MM.1S (cell line): Measurements from ENCODE around the gene IER2.

ENCODE experiments used
- DNase-seq: peaks from one replicate; pipeline ENCODE4 v3.0.0-alpha.2; 2015
- H2AFZ ChIP-seq: fragments of 300-600 bp; sonication (generic); 2 replicates; pipeline ENCODE4 v1.6.0; 2016; ENCODE audit warnings: antibody characterized with exemption, low read length
- H3F3A ChIP-seq: fragments of 300-600 bp; sonication (generic); 2 replicates; pipeline ENCODE4 v1.6.1; 2016; ENCODE audit warnings: mild to moderate bottlenecking, antibody characterized with exemption, low read length, moderate library complexity, mixed read lengths; ENCODE audit not compliant: insufficient read depth
- H3K27ac ChIP-seq: fragments of 300-600 bp; sonication (generic); 2 replicates; pipeline ENCODE4 v1.5.1; 2016; ENCODE audit warnings: mild to moderate bottlenecking, low read length
- H3K27me3 ChIP-seq: fragments of 300-600 bp; sonication (generic); replicated peaks from 2 replicates; pipeline ENCODE4 v1.6.0; 2016; ENCODE audit warnings: low read length; ENCODE audit not compliant: insufficient read depth
- H3K36me3 ChIP-seq: fragments of 300-600 bp; sonication (generic); replicated peaks from 2 replicates; pipeline ENCODE4 v1.6.1; 2016; ENCODE audit warnings: mild to moderate bottlenecking, low read length, mixed read lengths; ENCODE audit not compliant: insufficient read depth
- H3K4me1 ChIP-seq: fragments of 300-600 bp; sonication (generic); 2 replicates; pipeline ENCODE4 v1.6.1; 2016; ENCODE audit warnings: low read length, mixed read lengths
- H3K4me2 ChIP-seq: fragments of 300-600 bp; sonication (generic); 2 replicates; pipeline ENCODE4 v1.6.0; 2016; ENCODE audit warnings: low read depth, low read length
- H3K4me3 ChIP-seq: fragments of 300-600 bp; sonication (generic); 2 replicates; pipeline ENCODE4 v1.5.1; 2016; ENCODE audit warnings: low read length, mixed read lengths
- H3K79me2 ChIP-seq: fragments of 300-600 bp; sonication (generic); 2 replicates; pipeline ENCODE4 v1.6.1; 2016; ENCODE audit warnings: mixed run types, low read length, mixed read lengths
- H3K9ac ChIP-seq: fragments of 300-600 bp; sonication (generic); 2 replicates; pipeline ENCODE4 v1.6.1; 2016; ENCODE audit warnings: low read length, mixed read lengths
- H3K9me2 ChIP-seq: fragments of 300-600 bp; sonication (generic); replicated peaks from 2 replicates; pipeline ENCODE4 v1.6.1; 2016; ENCODE audit warnings: mild to moderate bottlenecking, low read length, mixed read lengths; ENCODE audit not compliant: insufficient read depth
- H3K9me3 ChIP-seq: fragments of 300-600 bp; sonication (generic); replicated peaks from 2 replicates; pipeline ENCODE4 v1.6.1; 2016; ENCODE audit warnings: mild to moderate bottlenecking, low read length, mixed read lengths; ENCODE audit not compliant: insufficient read depth
- H4K20me1 ChIP-seq: fragments of 300-600 bp; sonication (generic); 2 replicates; pipeline ENCODE4 v1.6.1; 2016; ENCODE audit warnings: mild to moderate bottlenecking, low read length, moderate library complexity, mixed read lengths; ENCODE audit not compliant: insufficient read depth
- CTCF ChIP-seq: fragments of 300-600 bp; sonication (generic); IDR thresholded peaks from 2 replicates; pipeline ENCODE4 v1.5.1; 2016; ENCODE audit warnings: antibody characterized with exemption, low read length, mixed read lengths
- EZH2 ChIP-seq: fragments of 300-600 bp; sonication (generic); optimal IDR thresholded peaks from 2 replicates; pipeline ENCODE3; 2017; ENCODE audit warnings: low read depth, mild to moderate bottlenecking, antibody characterized with exemption, low read length, mixed read lengths
- EZH2phosphoT487 ChIP-seq: fragments of 300-600 bp; sonication (generic); IDR thresholded peaks from 2 replicates; pipeline ENCODE4 v1.6.1; 2018; ENCODE audit warnings: antibody characterized with exemption, low read length

Gene IER2

GRCh38 chr19:13110099-13110610 lies 40.1 kb upstream of the IER2 start:
- no peak for TF ChIP-seq EZH2
- TF ChIP-seq CTCF = no peak
- no peak for TF ChIP-seq EZH2phosphoT487
- DNase-seq = no peak
- no peaks in the 10 kb centered on the region for H3K9me3 ChIP-seq
- H3K27ac ChIP-seq = no peak overlapping the region
- H3K9ac ChIP-seq = no peak overlapping the region
- H3K27me3 ChIP-seq = no peaks in the 10 kb centered on the region
- no peak overlapping the region for H2AFZ ChIP-seq
- H3K4me2 ChIP-seq = no peak overlapping the region
- peaks cover 5% of the 10 kb centered on the region for H3K79me2 ChIP-seq
- H3F3A ChIP-seq = no peaks in the 10 kb centered on the region
- peaks cover 5% of the 10 kb centered on the region; the same call in 1 of the 2 replicates for H3K4me1 ChIP-seq
- no peak overlapping the region for H3K4me3 ChIP-seq
- H4K20me1 ChIP-seq = no peaks in the 10 kb centered on the region
- H3K9me2 ChIP-seq = no peaks in the 10 kb centered on the region
- no peaks in the 10 kb centered on the region; the same call in 1 of the 2 replicates for H3K36me3 ChIP-seq

- H3K27ac ChIP-seq = no peak overlapping the region
- no peak overlapping the region for H3K9ac ChIP-seq
- H3K4me3 ChIP-seq = no peak overlapping the region
- H3K79me2 ChIP-seq = peaks cover 19% of the 10 kb centered on the region
- H3K27me3 ChIP-seq = no peaks in the 10 kb centered on the region
- H3K9me3 ChIP-seq = no peaks in the 10 kb centered on the region
- no peak overlapping the region for H2AFZ ChIP-seq
- no peaks in the 10 kb centered on the region; the same call in 1 of the 2 replicates for H3K36me3 ChIP-seq
- H3K4me2 ChIP-seq = no peak overlapping the region
- no peaks in the 10 kb centered on the region for H4K20me1 ChIP-seq
- TF ChIP-seq EZH2 (no peak), CTCF (no peak), EZH2phosphoT487 (no peak)
- peaks cover 12% of the 10 kb centered on the region; the same call in 1 of the 2 replicates for H3K4me1 ChIP-seq
- DNase-seq = no peak
- H3F3A ChIP-seq = peaks cover 12% of the 10 kb centered on the region
- H3K9me2 ChIP-seq = no peaks in the 10 kb centered on the region
Measured at GRCh38 chr19:13112555-13112954, 37.7 kb upstream of the IER2 start.

- peak overlapping the region; percentile 55 for H2AFZ ChIP-seq
- no peaks in the 10 kb centered on the region for H3K9me2 ChIP-seq
- peaks cover 12% of the 10 kb centered on the region for H3F3A ChIP-seq
- peaks cover 45% of the 10 kb centered on the region for H3K79me2 ChIP-seq
- no peaks in the 10 kb centered on the region for H3K9me3 ChIP-seq
- H3K4me2 ChIP-seq = peak overlapping the region; percentile 89
- peak overlapping the region; percentile 95 for H3K4me3 ChIP-seq
- no peaks in the 10 kb centered on the region for H3K27me3 ChIP-seq
- DNase-seq = no peak
- H3K9ac ChIP-seq = peak overlapping the region; percentile 84
- no peaks in the 10 kb centered on the region; the same call in 1 of the 2 replicates for H3K36me3 ChIP-seq
- peaks cover 18% of the 10 kb centered on the region for H3K4me1 ChIP-seq
- peak overlapping the region; percentile 67; the same call in 1 of the 2 replicates for H3K27ac ChIP-seq
- peaks cover 17% of the 10 kb centered on the region; the same call in 1 of the 2 replicates for H4K20me1 ChIP-seq
- TF ChIP-seq EZH2phosphoT487 (no peak), EZH2 (no peak), CTCF (no peak)
Measured at GRCh38 chr19:13115936-13116281, 34.3 kb upstream of the IER2 start.
